Duodenal mucosa (tissue), 2 donors: ENCODE measurements around the gene GALNT18.

Experiments
- H3K27ac ChIP-seq: one replicate; pipeline ENCODE4 v1.7.0; 2013; ENCODE audit warnings: low read depth, low read length
- H3K27me3 ChIP-seq, 2 donors: one replicate each; pipeline ENCODE4 v1.7.0; 2013; ENCODE audit warnings: low read length in 2 of 2, control low read depth in 1 of 2; ENCODE audit not compliant: insufficient read depth in 2 of 2, control insufficient read depth in 1 of 2
- H3K36me3 ChIP-seq, 2 donors: one replicate each; pipeline ENCODE4 v1.7.0; 2013; ENCODE audit warnings: low read length in 2 of 2, control low read depth in 1 of 2; ENCODE audit not compliant: insufficient read depth in 2 of 2, control insufficient read depth in 1 of 2
- H3K4me1 ChIP-seq, 2 donors: one replicate each; pipeline ENCODE4 v1.7.0; 2013; ENCODE audit warnings: low read length in 2 of 2, control low read depth in 1 of 2; ENCODE audit not compliant: insufficient read depth in 2 of 2, control insufficient read depth in 1 of 2
- H3K4me3 ChIP-seq, 2 donors: one replicate each; pipeline ENCODE4 v1.7.0; 2013; ENCODE audit warnings: low read length in 2 of 2, low read depth in 1 of 2
- H3K9ac ChIP-seq, 2 donors: one replicate each; pipeline ENCODE4 v1.7.0; 2013; ENCODE audit warnings: low read length in 2 of 2, low read depth in 1 of 2
- H3K9me3 ChIP-seq, 2 donors: one replicate each; pipeline ENCODE4 v1.7.0; 2013; ENCODE audit warnings: low read length in 2 of 2, control low read depth in 1 of 2; ENCODE audit not compliant: control insufficient read depth in 1 of 2

The GALNT18 gene

GRCh38 chr11:11621573-11622339, at the start of gene GALNT18:
Gene GALNT18, minus strand, starts transcription at chr11:11622005.
- Histone ChIP-seq H3K36me3 (no peaks in the 10 kb centered on the region), H3K9ac (peak within 1 kb of the TSS; percentile 17 to 29), H3K4me3 (peak within 1 kb of the TSS; percentile 66 to 67), H3K27ac (no peak within 1 kb of the TSS), H3K4me1 (peaks cover 14 to 18% of the 10 kb centered on the region in 2 donors), H3K9me3 (no peaks in the 10 kb centered on the region), H3K27me3 (peaks cover 32 to 45% of the 10 kb centered on the region in 2 donors)

DNA sequence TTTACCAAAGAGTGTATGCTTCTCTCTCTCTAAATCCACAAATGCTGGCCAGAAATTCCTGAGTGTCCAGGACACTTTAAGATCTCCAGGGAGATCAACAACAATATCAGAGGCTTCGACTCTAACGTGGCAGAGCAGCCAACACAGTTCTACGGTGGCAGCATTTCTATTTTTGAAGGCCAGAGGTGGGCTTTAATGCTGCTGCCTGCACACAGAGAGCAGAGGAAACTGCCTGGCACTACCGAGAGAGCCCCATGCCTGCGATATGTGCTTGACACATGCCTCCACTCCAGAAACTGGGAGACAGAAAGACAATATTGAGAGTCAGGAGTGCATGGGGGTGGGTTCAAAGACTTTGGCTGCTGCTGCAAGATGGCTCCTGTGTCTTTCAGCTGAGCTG, 48.8 kb upstream of the GALNT18 start:
- Histone ChIP-seq H3K9ac (no peak overlapping the region), H3K4me1 (no peaks in the 10 kb centered on the region), H3K9me3 (peaks cover 0 to 2% of the 10 kb centered on the region in 2 donors), H3K36me3 (no peaks in the 10 kb centered on the region), H3K27ac (no peak overlapping the region), H3K27me3 (no peaks in the 10 kb centered on the region), H3K4me3 (no peak overlapping the region)

GRCh38 chr11:11669233-11669846, 47.5 kb upstream of the GALNT18 start:
- Histone ChIP-seq H3K9ac (no peak overlapping the region), H3K4me3 (no peak overlapping the region), H3K9me3 (peaks cover 0 to 2% of the 10 kb centered on the region in 2 donors), H3K27ac (no peak overlapping the region), H3K27me3 (peaks cover 0 to 8% of the 10 kb centered on the region in 2 donors), H3K36me3 (no peaks in the 10 kb centered on the region), H3K4me1 (no peaks in the 10 kb centered on the region)

GRCh38 chr11:11668781-11669180, 47.0 kb upstream of the GALNT18 start:
- Histone ChIP-seq H3K9ac (no peak overlapping the region), H3K4me3 (no peak overlapping the region), H3K4me1 (no peaks in the 10 kb centered on the region), H3K36me3 (no peaks in the 10 kb centered on the region), H3K27me3 (peaks cover 0 to 13% of the 10 kb centered on the region in 2 donors), H3K9me3 (peaks cover 0 to 2% of the 10 kb centered on the region in 2 donors), H3K27ac (no peak overlapping the region)

DNA sequence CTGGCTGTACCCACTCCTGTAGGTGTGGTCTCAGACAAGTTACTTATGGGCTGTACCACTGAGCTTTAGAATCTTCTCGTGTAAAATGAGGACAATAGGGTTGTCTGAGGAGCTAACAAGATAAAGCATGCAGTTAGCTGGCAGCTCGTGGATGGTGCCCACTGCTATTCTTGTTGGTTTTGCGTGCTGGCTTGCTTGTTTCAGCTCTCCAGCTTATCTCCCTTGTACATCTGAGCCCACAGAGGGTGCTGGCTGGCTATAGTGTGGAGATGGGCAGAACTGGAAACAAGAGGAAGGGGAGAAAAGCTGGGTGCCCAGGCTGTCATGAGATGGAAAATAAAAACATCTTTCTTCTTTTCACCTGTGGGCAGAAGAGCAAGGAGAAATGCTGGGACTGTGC, 46.5 kb upstream of the GALNT18 start:
- Histone ChIP-seq H3K36me3 (no peaks in the 10 kb centered on the region), H3K4me1 (no peaks in the 10 kb centered on the region), H3K9ac (no peak overlapping the region), H3K4me3 (no peak overlapping the region), H3K9me3 (peaks cover 0 to 2% of the 10 kb centered on the region in 2 donors), H3K27me3 (peaks cover 0 to 17% of the 10 kb centered on the region in 2 donors), H3K27ac (no peak overlapping the region)

DNA sequence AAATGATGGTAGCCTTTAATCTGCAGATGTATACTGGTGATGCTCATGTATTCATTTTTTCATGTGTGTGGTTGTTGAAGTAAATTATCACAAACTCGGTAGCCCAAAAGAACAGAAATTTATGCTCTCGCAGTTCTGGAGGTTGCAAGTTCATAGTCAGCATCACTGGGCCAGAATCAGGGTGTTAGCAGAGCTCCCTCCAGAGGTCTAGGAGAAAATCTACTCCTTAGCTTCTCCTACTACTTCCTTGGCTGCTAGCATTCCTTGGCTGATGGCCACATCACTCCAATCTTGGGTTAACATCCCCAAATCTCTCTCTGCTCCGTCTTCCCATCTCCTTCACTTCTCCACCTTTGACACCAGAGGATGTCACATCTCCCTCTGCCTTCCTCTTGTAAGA, 45.3 kb upstream of the GALNT18 start:
- Histone ChIP-seq H3K4me3 (no peak overlapping the region), H3K36me3 (no peaks in the 10 kb centered on the region), H3K9ac (no peak overlapping the region), H3K27ac (no peak overlapping the region), H3K9me3 (peaks cover 0 to 2% of the 10 kb centered on the region in 2 donors), H3K4me1 (no peaks in the 10 kb centered on the region), H3K27me3 (peaks cover 0 to 17% of the 10 kb centered on the region in 2 donors)

DNA sequence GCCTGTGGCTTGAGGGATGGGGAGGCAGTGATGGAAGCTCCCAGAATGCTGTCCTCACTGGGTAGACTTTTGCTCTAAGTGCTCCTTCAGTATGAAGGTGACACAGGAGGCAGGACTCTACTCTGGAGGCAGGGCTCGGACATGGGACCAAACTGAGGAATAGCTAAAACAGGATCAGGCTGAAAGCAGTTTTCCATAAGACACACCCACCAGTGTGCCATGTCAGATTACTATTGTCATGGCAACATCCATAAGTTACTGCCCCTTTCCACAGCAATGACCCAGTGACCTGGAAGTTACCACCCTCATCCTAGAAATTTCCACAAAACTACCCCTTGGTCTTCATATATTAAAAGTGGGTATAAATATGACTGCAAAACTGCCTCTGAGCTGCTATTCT, 43.6 kb upstream of the GALNT18 start:
- Histone ChIP-seq H3K36me3 (no peaks in the 10 kb centered on the region), H3K4me1 (no peaks in the 10 kb centered on the region)

DNA sequence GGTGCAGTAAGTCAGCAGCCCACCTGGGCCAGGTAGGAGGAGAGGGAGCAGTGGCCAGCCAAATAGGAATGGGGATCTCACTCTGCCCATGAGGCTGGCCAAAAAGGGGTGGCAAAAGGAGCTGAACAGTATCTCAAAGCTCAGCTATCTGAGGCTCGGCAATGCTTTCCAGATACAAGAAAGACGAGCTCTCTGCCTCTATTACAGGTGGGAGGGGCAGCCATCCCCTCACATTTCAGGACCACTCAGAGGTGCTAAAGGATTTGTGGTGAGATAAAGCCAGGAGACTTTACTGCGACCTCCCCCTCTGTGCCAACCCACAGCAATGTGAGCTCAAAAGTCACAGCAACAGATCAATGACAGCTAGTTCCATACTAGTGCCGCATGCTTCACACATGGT, 42.1 kb upstream of the GALNT18 start:
- Histone ChIP-seq H3K9ac (no peak overlapping the region), H3K36me3 (no peaks in the 10 kb centered on the region), H3K9me3 (peaks cover 0 to 2% of the 10 kb centered on the region in 2 donors), H3K27ac (no peak overlapping the region), H3K27me3 (peaks cover 3 to 17% of the 10 kb centered on the region in 2 donors), H3K4me3 (no peak overlapping the region), H3K4me1 (no peaks in the 10 kb centered on the region)

More for the DNA sequence above, 43.6 kb upstream of the GALNT18 start:
- Histone ChIP-seq H3K27me3 (peaks cover 0 to 17% of the 10 kb centered on the region in 2 donors), H3K9ac (no peak overlapping the region), H3K9me3 (peaks cover 0 to 2% of the 10 kb centered on the region in 2 donors), H3K4me3 (no peak overlapping the region), H3K27ac (no peak overlapping the region)

GRCh38 chr11:11662578-11662977, 40.8 kb upstream of the GALNT18 start:
- Histone ChIP-seq H3K4me3 (no peak overlapping the region), H3K27me3 (peaks cover 3 to 17% of the 10 kb centered on the region in 2 donors), H3K4me1 (no peaks in the 10 kb centered on the region), H3K36me3 (no peaks in the 10 kb centered on the region), H3K27ac (no peak overlapping the region), H3K9ac (no peak overlapping the region), H3K9me3 (peaks cover 0 to 2% of the 10 kb centered on the region in 2 donors)

DNA sequence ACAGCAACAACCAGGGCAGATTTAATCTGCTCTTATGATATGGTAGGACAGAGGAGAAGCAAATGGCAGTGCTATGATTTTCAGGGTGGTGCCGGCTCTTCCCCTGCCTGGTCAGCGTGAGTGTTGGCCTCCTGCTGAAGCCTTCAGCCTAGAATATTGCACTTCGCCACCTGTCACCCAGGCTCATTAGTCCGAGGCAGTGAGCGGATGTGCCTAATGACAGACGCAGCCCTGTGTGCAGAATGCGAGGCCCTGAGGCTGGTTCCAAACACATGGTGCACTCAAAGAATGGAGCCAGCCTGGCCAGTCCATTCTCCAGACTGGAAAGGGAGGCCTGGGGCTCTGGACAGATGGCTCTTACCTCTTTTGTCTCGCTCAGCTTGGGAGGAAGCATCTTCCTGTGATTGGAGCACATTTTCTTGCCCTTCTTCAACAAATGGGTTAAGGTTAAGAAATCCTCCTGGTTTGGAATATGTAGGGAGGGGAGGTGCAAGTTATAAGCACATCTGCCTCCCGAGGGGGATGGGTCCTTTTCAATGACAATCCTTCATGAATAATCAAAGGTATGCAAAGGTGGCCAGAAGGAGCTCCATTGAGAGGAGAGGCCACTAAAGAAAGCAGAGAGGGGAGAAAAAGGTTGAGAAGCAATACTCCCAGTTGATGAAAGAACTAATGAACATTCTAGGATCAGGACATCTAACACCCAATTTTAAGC, 39.7 kb upstream of the GALNT18 start:
- Histone ChIP-seq H3K9me3 (no peaks in the 10 kb centered on the region), H3K4me3 (no peak overlapping the region), H3K27me3 (peaks cover 3 to 17% of the 10 kb centered on the region in 2 donors)

More for the DNA sequence above, 39.7 kb upstream of the GALNT18 start:
- H3K36me3 ChIP-seq = no peaks in the 10 kb centered on the region
- H3K9ac ChIP-seq = no peak overlapping the region
- H3K4me1 ChIP-seq = no peaks in the 10 kb centered on the region
- no peak overlapping the region for H3K27ac ChIP-seq
